ENCODE measurements around the gene TMOD1.

- TF ChIP-seq CTCF (IDR thresholded peaks at IDR 0.05) (no peak), POLR2A (IDR thresholded peaks at IDR 0.05) (no peak)
Observed at GRCh38 chr9:97508852-97509251, 7.4 kb downstream of the TMOD1 start.
